Heart right ventricle (tissue), 16 donors: Measurements from ENCODE around the gene MYBPC1. TPM values are rescaled to one million over a fixed set of nuclear protein-coding genes. Genes with fewer than 3 reads are reported as not detected.

ENCODE experiments used
- ATAC-seq, 8 donors: fragments of 200-7000 bp; cut with Tn5 transposase; one replicate each; pipeline ENCODE4 v1.9.1; 2020; ENCODE audit warnings: mild to moderate bottlenecking in 8 of 8, moderate library complexity in 8 of 8, moderate number of reproducible peaks in 1 of 8
- DNase-seq, 2 donors: peaks; one replicate each; pipeline ENCODE4 v3.0.0-alpha.2; 2020
- H3K27ac ChIP-seq, 10 donors: fragments of 200-600 bp; sonication (generic) in 2 of 10; one replicate each; pipeline versions ENCODE4 v1.5.0 to v1.8.0; 2020 to 2022; ENCODE audit warnings: mild to moderate bottlenecking in 3 of 10
- H3K27me3 ChIP-seq, 7 donors: fragments of 200-600 bp; one replicate each; pipeline ENCODE4 v1.8.0; 2021 to 2022; ENCODE audit warnings: mild to moderate bottlenecking in 2 of 7
- H3K36me3 ChIP-seq, 9 donors: fragments of 200-600 bp; sonication (generic) in 1 of 9; one replicate each; pipeline versions ENCODE4 v1.5.0 to v1.8.0; 2020 to 2022; ENCODE audit warnings: mild to moderate bottlenecking in 2 of 9
- H3K4me1 ChIP-seq, 9 donors: fragments of 200-600 bp; sonication (generic) in 1 of 9; one replicate each; pipeline versions ENCODE4 v1.5.0 to v1.8.0; 2020 to 2022; ENCODE audit warnings: mild to moderate bottlenecking in 4 of 9
- H3K4me3 ChIP-seq, 10 donors: fragments of 200-600 bp; sonication (generic) in 2 of 10; one replicate each; pipeline versions ENCODE4 v1.5.0 to v1.8.0; 2020 to 2022; ENCODE audit warnings: mild to moderate bottlenecking in 7 of 10, moderate library complexity in 2 of 10
- H3K9me3 ChIP-seq, 11 donors: fragments of 200-600 bp in 10 of 11; sonication (generic) in 2 of 11; one replicate each; pipeline versions ENCODE4 v1.5.0 to v1.8.0; 2013 to 2022; ENCODE audit warnings: mild to moderate bottlenecking in 2 of 11, control low read depth in 1 of 11, moderate library complexity in 1 of 11
- WGBS, 2 donors: extraction: QIAGEN DNeasy Blood & Tissue Kit; methylation state at CpG; one replicate each; pipeline ENCODE4 v1.1.7; 2013; ENCODE audit warnings: inconsistent platforms in 1 of 2; 5-methylcytosine and 5-hydroxymethylcytosine counted together
- intact Hi-C, 10 donors: fragments of 100-400 bp; cut with DNase I; formaldehyde crosslinking; loops; one replicate each; pipeline versions ENCODE4 v1.11.1 to v1.14.2; 2022
- polyA plus RNA-seq, 2 donors: library from polyadenylated mRNA; stranded (reverse); fragments of 200-250 nt; gene quantifications; one replicate each; pipeline ENCODE4 v1.2.3, GENCODE V29; 2013
- total RNA-seq, 10 donors: library from RNA; stranded (reverse); fragmentation: NEBNext Ultra II Directional in 3 of 10; extraction: Animal tissue kit (Norgen Biotek cat#: 25700) in 3 of 10; gene quantifications; one replicate each; pipeline versions ENCODE4 v1.2.1 to v1.2.4, GENCODE V29; 2021 to 2023
- TF ChIP-seq, protein P1 (sequence below), 9 donors: fragments of 200-600 bp; sonication (generic) in 2 of 9; IDR thresholded peaks; one replicate each; pipeline versions ENCODE4 v1.5.0 to v1.8.0; 2021 to 2022; ENCODE audit warnings: antibody characterized with exemption in 9 of 9, mild to moderate bottlenecking in 5 of 9, moderate library complexity in 1 of 9
- donor health status: Arrhythmogenic right ventricular cardiomyopathy.
- donor health status: ischemic (EF 13 %, LVEDD 7.1; RV severe dilation, severe dysfunction).
- donor health status: healthy with polysubstance abuse.
- donor health status: DM: no; HTN: yes; CAD: no.
- donor health status: DM: no; HTN: no; CAD: no.
- donor health status: ischemic (EF 25% LVEDD 6.9; RV normal size, moderate dysfunction).
- donor health status: ischemic (EF 25% LVEDD 5.7; RV mildly dilated, moderate dysfunction).
- donor health status: healthy.
- donor health status: DM: yes; HTN: yes; CAD: no.
- donor health status: Ischemic cardiomyopathy.
- donor health status: ischemic (EF 35%, LVEDD 5.7; RV mildly dilated, moderate dysfunction).
- donor health status: nonischemic (EF 11% LVEDD 7.7; RV severe dilation, severe dysfunction).
- donor health status: DM: yes; HTN: yes; CAD: no.
- donor health status: PGD.
- donor health status: ischemic (EF 29% LVEDD 5.4; RV normal size, mild dysfunction).
- donor health status: nonischemic (EF 23%, LVEDD 6.1; RV moderate dilation, normal function).

MYBPC1 gene
- total and polyA plus RNA-seq, 12 donors = 0.17 to 6.4 (median 1.7) TPM

DNA sequence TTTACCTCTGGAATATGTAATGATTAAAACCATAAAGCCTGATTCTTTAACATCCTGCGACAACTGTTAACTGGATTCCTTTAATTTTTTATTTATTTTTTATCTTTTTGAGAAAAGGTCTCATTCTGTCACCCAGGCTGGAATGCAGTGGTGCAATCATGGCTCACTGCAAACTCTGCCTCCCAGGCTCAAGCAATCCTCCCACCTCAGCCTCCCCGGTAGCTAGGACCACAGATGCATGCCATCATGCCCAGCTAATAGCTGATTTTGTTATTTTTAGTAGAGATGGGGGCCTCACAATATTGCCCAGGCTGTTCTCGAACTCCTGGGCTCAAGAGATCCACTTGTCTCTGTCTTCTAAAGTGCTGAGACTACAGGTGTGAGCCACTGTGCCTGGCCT, 3.7 kb downstream of the MYBPC1 start:
- ATAC-seq (no peak), DNase-seq (no peak)
- H3K4me3 ChIP-seq = no peak overlapping the region
- TF ChIP-seq, protein P1, sequence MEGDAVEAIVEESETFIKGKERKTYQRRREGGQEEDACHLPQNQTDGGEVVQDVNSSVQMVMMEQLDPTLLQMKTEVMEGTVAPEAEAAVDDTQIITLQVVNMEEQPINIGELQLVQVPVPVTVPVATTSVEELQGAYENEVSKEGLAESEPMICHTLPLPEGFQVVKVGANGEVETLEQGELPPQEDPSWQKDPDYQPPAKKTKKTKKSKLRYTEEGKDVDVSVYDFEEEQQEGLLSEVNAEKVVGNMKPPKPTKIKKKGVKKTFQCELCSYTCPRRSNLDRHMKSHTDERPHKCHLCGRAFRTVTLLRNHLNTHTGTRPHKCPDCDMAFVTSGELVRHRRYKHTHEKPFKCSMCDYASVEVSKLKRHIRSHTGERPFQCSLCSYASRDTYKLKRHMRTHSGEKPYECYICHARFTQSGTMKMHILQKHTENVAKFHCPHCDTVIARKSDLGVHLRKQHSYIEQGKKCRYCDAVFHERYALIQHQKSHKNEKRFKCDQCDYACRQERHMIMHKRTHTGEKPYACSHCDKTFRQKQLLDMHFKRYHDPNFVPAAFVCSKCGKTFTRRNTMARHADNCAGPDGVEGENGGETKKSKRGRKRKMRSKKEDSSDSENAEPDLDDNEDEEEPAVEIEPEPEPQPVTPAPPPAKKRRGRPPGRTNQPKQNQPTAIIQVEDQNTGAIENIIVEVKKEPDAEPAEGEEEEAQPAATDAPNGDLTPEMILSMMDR (IDR thresholded peaks at IDR 0.05) = no peak
- no peaks in the 10 kb centered on the region for H3K36me3 ChIP-seq
- no peaks in the 10 kb centered on the region for H3K4me1 ChIP-seq
- peaks cover 0 to 5% (median 0%) of the 10 kb centered on the region in 7 donors for H3K27me3 ChIP-seq
- no peak overlapping the region for H3K27ac ChIP-seq
- intact Hi-C loops = no loop called here
- 74 to 77% methylated on average over 3 of the region's 3 CpGs for WGBS, 2 donors
- no peaks in the 10 kb centered on the region for H3K9me3 ChIP-seq

DNA sequence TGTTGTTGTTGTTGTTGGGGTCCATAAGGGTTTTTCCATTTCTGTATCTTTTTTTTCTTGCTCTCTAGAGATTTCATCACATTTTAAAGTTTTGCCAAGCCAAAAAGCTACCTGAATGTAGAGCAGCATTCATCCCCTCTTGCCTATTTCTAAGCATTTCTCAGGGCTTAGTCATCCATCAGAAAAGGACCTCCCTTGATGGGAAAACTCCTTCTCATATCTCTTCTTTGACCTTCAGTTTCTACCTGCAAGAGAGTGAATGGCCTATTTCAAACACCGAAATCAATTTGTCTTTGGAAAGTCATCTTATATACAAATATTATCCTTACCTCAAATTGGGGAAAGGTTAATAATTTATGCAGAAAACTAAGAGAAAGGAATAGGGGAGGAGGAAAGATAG, 4.5 kb downstream of the MYBPC1 start:
- Histone ChIP-seq H3K9me3 (no peaks in the 10 kb centered on the region), H3K4me3 (no peak overlapping the region), H3K4me1 (no peaks in the 10 kb centered on the region), H3K27ac (no peak overlapping the region), H3K27me3 (peaks cover 0 to 5% (median 0%) of the 10 kb centered on the region in 7 donors), H3K36me3 (no peaks in the 10 kb centered on the region)
- intact Hi-C loops = no loop called here
- TF ChIP-seq, protein P1 (IDR thresholded peaks at IDR 0.05) = no peak
- ATAC-seq (no peak), DNase-seq (no peak)
- WGBS, 2 donors = 88 to 93% methylated on average over 1 of the region's 1 CpG

DNA sequence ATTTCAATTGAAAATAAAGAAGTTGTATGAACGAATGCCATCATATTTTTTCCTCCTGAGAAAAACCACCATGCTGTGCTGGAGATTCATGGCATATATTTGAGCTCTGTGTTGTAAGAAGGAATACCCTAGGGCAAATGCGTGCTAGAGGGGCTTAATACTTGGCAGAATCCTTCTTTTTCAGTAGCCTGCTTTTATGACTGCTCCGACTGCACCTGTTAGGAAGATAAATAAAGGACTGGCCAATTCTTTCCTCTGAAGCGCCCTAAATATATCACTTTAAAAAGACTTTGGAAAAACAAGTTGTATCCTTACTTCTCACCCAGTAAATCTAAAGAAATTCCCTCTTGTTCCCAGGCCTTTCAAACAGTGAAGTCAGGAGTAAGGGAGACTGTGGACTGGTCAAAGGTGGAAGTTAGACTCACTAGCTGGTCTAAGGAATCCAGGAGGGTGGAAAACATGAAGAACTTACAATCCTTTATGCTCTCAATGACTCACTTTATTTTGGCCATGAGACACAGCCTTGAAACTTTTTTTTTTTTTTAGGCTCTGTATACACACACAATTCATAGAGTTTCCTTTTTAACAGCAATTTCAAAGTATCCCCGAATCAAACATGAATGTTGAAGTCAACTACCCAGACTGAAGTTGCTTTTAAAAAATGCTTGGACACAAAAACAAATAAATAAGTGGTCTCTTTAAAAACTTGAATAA, 5.2 kb downstream of the MYBPC1 start:
- H3K9me3 ChIP-seq = no peaks in the 10 kb centered on the region
- H3K4me1 ChIP-seq = no peaks in the 10 kb centered on the region
- no peak overlapping the region for H3K27ac ChIP-seq
- DNase-seq = no peak
- H3K4me3 ChIP-seq = no peak overlapping the region
- H3K27me3 ChIP-seq = peaks cover 0 to 5% (median 0%) of the 10 kb centered on the region in 7 donors
- intact Hi-C loops = no loop called here
- no peaks in the 10 kb centered on the region for H3K36me3 ChIP-seq
- 71 to 72% methylated on average over 5 of the region's 5 CpGs for WGBS, 2 donors
- TF ChIP-seq, protein P1 (IDR thresholded peaks at IDR 0.05) = no peak
- ATAC-seq = no peak

DNA sequence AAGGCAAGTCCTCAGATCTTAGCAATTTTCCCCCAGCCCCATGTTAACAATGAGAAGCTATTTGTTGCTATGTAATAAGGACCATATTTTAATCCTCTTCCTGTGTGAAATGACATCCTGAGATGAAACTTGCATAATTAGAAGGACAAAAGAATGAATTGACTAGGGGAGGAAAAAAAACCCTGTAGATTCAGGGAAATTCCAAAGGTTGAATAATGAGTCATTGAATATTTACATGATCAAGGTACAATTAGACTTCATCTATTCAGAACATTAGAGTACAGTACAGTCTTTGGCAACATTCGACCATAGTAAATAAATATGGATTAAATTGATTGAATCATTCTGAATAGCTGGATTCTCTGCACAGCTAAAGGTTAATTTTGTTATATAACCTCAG, 9.4 kb downstream of the MYBPC1 start:
- intact Hi-C loops = no loop called here
- 84 to 85% methylated on average over 1 of the region's 1 CpG for WGBS, 2 donors
- H3K27me3 ChIP-seq = peaks cover 0 to 3% (median 0%) of the 10 kb centered on the region in 7 donors
- H3K27ac ChIP-seq = no peak overlapping the region
- DNase-seq = no peak
- TF ChIP-seq, protein P1 (IDR thresholded peaks at IDR 0.05) = no peak
- no peaks in the 10 kb centered on the region for H3K36me3 ChIP-seq
- no peak for ATAC-seq
- no peaks in the 10 kb centered on the region for H3K4me1 ChIP-seq
- no peak overlapping the region for H3K4me3 ChIP-seq
- no peaks in the 10 kb centered on the region for H3K9me3 ChIP-seq
